ENCODE results near the gene KRT12.

The KRT12 gene

GRCh38 chr17:40813804-40814203 is 53.2 kb downstream of the KRT12 start:
- H3K4me3 ChIP-seq (ENCODE audit: low read depth, low read length) = no peak overlapping the region
- no peak for TF ChIP-seq CTCF (IDR thresholded peaks at IDR 0.05; ENCODE audit: low read depth, low read length)
- in situ Hi-C loops (cut with HindIII; ENCODE audit: low sequenced_read_pairs) = no loop called here
- no peak for DNase-seq (ENCODE audit: low read depth, low spot score)

- no peak for TF ChIP-seq CTCF (IDR thresholded peaks at IDR 0.05; ENCODE audit: low read depth, low read length)
- in situ Hi-C loops (cut with HindIII; ENCODE audit: low sequenced_read_pairs) = no loop called here
- no peak overlapping the region for H3K4me3 ChIP-seq (ENCODE audit: low read depth, low read length)
Observed at GRCh38 chr17:40812639-40813038, 54.4 kb downstream of the KRT12 start.

More at GRCh38 chr17:40812639-40813038, 54.4 kb downstream of the KRT12 start:
- no peak for DNase-seq (ENCODE audit: low read depth, low spot score)
